Measurements from ENCODE around the gene CLCNKA. TPM values are rescaled to one million over a fixed set of nuclear protein-coding genes. Genes with fewer than 3 reads are reported as not detected.

CLCNKA gene
- total RNA-seq, 2 donors from 2014 or later: 2.1 to 4.0 TPM

GRCh38 chr1:16063226-16063829 is 41.5 kb downstream of the CLCNKA start:
- TF ChIP-seq CTCF (IDR thresholded peaks at IDR 0.05) (no peak), POLR2A (IDR thresholded peaks at IDR 0.05) (no peak)
- ATAC-seq: no peak

GRCh38 chr1:16063921-16064320 is 42.1 kb downstream of the CLCNKA start:
- Histone ChIP-seq H3K36me3 (replicated peaks in 1 of 2; ENCODE audit: insufficient read depth in 1 of 2, low read depth in 2 of 2) (no peaks in the 10 kb centered on the region), H3K4me1 (peaks cover 54% of the 10 kb centered on the region), H3K9me3 (no peaks in the 10 kb centered on the region), H3K4me3 (no peak overlapping the region), H3K27me3 (no peaks in the 10 kb centered on the region), H3K27ac (peak overlapping the region in 1 of 4 donors; percentile 62)
- TF ChIP-seq POLR2A (IDR thresholded peaks at IDR 0.05): no peak
- no peak for TF ChIP-seq CTCF (IDR thresholded peaks at IDR 0.05)
- intact Hi-C loops (cut with DNase I): no loop called here
- 70 to 82% methylated on average over 9 of the region's 9 CpGs for whole genome bisulfite sequencing, 2 donors
- DNase-seq (no peak), ATAC-seq (no peak)

More at GRCh38 chr1:16063226-16063829, 41.5 kb downstream of the CLCNKA start:
- H3K4me3 ChIP-seq: no peak overlapping the region
- intact Hi-C loops (cut with DNase I): no loop called here
- H3K4me1 ChIP-seq: peaks cover 48% of the 10 kb centered on the region
- H3K27me3 ChIP-seq: no peaks in the 10 kb centered on the region
- no peak overlapping the region for H3K27ac ChIP-seq
- no peak for DNase-seq
- no peaks in the 10 kb centered on the region for H3K9me3 ChIP-seq
- no peaks in the 10 kb centered on the region for H3K36me3 ChIP-seq (replicated peaks in 1 of 2; ENCODE audit: insufficient read depth in 1 of 2, low read depth in 2 of 2)
- WGBS, 2 donors: 90% methylated on average over 14 to 15 of the region's 15 CpGs

GRCh38 chr1:16064536-16065268 is 42.9 kb downstream of the CLCNKA start:
- Histone ChIP-seq H3K27ac (peak overlapping the region in 3 of 4 donors; percentile 12 to 62 (median 53)), H3K27me3 (no peaks in the 10 kb centered on the region), H3K9me3 (no peaks in the 10 kb centered on the region), H3K4me1 (peaks cover 61% of the 10 kb centered on the region), H3K4me3 (no peak overlapping the region), H3K36me3 (replicated peaks in 1 of 2; ENCODE audit: insufficient read depth in 1 of 2, low read depth in 2 of 2) (no peaks in the 10 kb centered on the region)
- intact Hi-C loops (cut with DNase I): no loop called here
- peak in 3 of 4 donors; percentile 48 to 54 (median 53) for DNase-seq
- TF ChIP-seq CTCF (IDR thresholded peaks at IDR 0.05) (no peak), POLR2A (IDR thresholded peaks at IDR 0.05) (peak in 1 of 3 donors; percentile 14)
- no peak for ATAC-seq
- 47 to 63% methylated on average over 13 of the region's 13 CpGs for WGBS, 2 donors

GRCh38 chr1:16065269-16065576 is 43.4 kb downstream of the CLCNKA start:
- no peak for TF ChIP-seq CTCF (IDR thresholded peaks at IDR 0.05)
- TF ChIP-seq POLR2A (IDR thresholded peaks at IDR 0.05): no peak
- no peak overlapping the region for H3K4me3 ChIP-seq
- 68 to 74% methylated on average over 7 to 8 of the region's 8 CpGs for WGBS, 2 donors
- DNase-seq (no peak), ATAC-seq (no peak)
- H3K9me3 ChIP-seq: no peaks in the 10 kb centered on the region
- H3K27me3 ChIP-seq: no peaks in the 10 kb centered on the region
- intact Hi-C loops (cut with DNase I): no loop called here
- H3K36me3 ChIP-seq (replicated peaks in 1 of 2; ENCODE audit: insufficient read depth in 1 of 2, low read depth in 2 of 2): no peaks in the 10 kb centered on the region
- H3K27ac ChIP-seq: peak overlapping the region in 3 of 4 donors; percentile 12 to 62 (median 53)
- H3K4me1 ChIP-seq: peaks cover 66% of the 10 kb centered on the region

All from body of pancreas (tissue), 4 donors.